ENCODE measurements around the gene CCR9.
A peak's percentile ranks its signal among the peaks of the same experiment; 100 is the strongest.

CCR9 gene

DNA sequence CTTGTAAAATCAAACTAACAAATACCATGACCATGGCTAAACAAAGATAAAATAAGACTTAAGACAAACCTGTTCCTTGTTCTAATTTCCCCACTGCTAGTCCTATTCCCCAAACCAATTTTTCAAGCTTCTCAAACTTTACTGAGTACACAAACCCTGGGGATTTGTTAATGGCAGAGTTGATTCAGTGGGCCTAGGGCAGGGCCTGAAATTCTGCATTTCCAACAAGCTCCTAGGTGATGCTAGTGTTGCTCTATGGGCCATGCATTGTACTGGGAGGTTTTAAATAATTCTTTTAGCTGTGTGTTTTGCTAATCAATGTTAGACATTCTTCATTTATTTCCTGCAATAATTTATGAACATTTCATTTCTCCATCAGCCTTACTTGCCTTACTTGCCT is 13.3 kb upstream of the CCR9 start:
- DNase-seq, result no peak

GRCh38 chr3:45873638-45874037 is 12.7 kb upstream of the CCR9 start:
- no peak for DNase-seq

DNA sequence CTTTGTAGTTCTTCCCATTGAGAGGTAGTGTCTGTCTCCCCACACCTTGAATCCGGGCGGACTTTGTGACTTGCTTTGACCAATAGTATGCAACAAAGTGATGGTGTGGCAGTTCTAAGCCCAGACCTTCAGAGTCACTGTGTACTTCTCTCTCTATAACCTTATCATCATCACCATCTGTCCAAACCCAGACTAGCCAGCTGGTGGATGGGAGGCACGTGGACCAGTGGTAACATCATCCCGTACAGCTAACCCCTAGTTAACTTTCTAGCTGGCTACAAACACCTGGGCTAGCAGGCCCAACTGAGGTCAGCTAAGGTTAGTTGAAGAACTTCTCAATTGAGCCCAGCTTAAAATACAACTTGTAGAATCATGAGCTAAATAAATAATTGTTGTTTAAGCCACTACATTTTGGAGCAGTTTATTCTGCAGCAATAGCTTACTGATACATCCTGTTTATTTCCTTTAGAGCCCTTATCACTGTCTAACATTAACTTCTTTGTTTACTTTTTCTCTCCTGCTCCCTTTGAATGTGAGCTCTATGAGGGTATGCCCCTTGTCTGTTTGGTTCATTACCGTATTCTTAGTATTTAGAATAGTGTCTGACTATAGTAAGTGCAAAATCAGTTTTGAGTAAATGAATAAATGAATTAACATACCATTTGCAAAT is 11.5 kb upstream of the CCR9 start:
- no peak for DNase-seq

- no peak for DNase-seq
These were observed 8.2 kb upstream of the CCR9 start for GRCh38 chr3:45878124-45878523.

- no peak for DNase-seq
These were observed 5.6 kb upstream of the CCR9 start for GRCh38 chr3:45880725-45881077.

- DNase-seq, result peak; percentile 20
These were observed 5.0 kb upstream of the CCR9 start for GRCh38 chr3:45881078-45882022.

- peak; percentile 18 for DNase-seq
These were observed 1.8 kb upstream of the CCR9 start for GRCh38 chr3:45884368-45885201.

- DNase-seq, result no peak
These were observed 942 bp downstream of the CCR9 start for GRCh38 chr3:45887285-45887684.

GRCh38 chr3:45887759-45888511 is 1.6 kb downstream of the CCR9 start:
- DNase-seq, result no peak

DNA sequence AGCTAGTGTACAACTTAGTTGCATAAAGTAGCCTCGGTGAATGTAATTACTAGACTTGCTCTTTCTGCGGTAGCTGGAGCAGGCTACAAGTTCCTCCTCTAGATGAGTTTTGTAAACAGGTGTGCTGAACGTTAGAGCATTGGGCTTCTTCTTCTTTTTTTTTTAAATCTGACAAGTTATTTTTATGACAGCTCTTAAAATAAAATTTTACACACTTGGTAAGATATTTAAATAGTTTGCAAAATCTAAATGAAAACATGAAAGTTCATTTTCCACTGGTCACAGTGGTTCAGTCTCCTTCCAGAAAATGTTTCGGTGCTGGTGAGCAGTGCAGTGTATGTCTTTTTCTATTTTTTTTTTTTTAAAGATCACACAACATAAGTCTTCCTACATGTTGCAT is 3.0 kb downstream of the CCR9 start:
- no peak for DNase-seq

DNA sequence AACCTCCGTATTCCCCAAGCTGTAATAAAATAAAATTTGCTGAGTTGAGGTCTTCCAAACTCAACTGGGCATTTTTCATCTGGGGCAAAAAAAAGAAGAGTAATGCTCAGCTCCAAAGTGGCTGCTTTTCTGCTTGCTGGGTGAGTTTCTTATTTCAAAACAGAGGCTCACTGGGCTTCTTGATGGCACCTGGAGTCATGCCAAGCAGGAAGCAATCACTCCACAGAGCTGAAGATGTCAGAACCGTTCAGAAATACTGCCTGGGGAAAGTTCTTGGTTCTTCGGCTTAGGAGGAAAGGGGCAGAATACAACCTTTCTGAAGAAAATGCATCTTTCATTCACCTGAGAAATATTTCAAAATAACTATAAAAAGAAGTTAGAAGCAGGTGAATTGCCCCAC is 4.1 kb downstream of the CCR9 start:
- no peak for DNase-seq

- DNase-seq, result no peak
These were observed 5.8 kb downstream of the CCR9 start for GRCh38 chr3:45892161-45892560.

DNA sequence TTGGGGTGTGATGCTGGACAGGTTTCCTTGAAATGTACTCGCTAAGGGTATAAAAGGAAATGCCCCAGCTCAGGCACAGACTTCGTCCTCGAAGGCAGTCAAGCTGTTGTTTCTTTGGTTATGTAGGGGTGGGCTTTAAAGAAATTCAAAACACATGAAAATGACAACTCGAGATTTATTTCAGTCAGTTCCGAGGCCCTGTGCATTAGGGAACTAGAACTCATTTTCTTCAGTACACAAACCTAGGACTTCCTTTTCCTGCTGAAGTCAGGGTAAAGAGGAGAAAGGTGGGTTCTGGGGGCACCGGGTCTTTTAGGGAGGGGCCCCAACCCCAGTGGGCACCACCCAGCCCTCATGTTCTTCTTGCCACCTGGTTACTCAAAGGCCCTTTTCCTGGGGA is 7.7 kb downstream of the CCR9 start:
- DNase-seq, result no peak

- no peak for DNase-seq
These were observed 9.5 kb downstream of the CCR9 start for GRCh38 chr3:45895686-45896468.

DNA sequence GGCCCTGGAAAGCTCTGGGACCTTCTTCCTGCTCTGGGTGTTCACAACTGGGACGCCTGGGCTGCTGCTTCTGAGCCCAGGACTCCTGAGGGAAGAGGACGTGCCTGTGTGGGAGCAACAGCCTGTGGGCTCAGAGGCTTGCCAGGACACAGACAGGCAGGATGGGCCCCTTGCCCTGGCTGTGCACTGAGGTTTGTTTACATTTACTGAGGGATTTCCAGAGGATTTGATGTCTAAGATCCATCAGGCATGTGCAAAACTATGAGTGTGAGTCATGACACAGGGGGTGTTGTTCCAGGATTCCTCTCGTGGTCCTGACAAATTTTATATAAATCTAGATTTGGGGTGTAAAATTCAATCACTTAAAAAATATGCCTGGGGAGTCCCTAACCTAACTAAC is 10.6 kb downstream of the CCR9 start:
- no peak for DNase-seq

DNA sequence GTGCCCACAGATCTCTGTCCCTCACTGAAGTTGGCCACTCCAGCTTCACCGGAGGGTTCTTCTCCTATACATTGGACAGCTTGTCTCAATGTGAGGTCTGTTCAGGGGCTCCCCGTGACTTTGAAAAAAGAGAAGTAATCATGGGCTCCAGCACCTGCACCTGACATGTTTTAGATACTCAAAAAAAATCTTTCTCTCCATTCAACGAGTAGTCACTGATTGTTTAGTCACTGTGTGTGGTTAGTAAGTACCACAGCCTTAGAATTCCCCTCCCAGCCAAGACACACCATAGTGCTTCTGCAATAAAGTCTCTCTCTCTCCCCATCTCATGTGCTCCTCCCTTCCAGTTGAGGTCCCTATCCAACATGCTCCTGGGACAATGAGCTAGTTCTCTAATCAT is 18.6 kb downstream of the CCR9 start:
- no peak for DNase-seq

- DNase-seq, result no peak
These were observed 19.4 kb downstream of the CCR9 start for GRCh38 chr3:45905755-45906154.

GRCh38 chr3:45906681-45907407 is 20.5 kb downstream of the CCR9 start:
- no peak for DNase-seq

- peak; percentile 13 for DNase-seq
These were observed 21.7 kb downstream of the CCR9 start for GRCh38 chr3:45907769-45908705.

DNA sequence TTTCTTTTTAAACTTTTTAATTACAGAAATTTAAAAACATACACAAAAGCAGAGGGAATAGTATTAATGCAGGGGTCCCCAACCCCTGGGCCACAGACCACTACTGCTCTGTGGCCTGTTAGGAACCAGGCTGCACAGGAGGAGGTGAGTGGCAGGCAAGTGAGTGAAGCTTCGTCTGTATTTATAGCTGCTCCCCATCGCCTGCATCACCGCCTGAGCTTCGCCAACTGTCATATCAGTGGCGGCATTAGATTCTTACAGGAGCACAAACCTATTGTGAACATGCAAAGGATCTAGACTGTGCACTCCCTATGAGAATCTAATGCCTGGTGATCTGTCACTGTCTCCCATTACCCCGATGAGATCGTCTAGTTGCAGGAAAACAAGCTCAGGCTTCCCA is 22.4 kb downstream of the CCR9 start:
- DNase-seq, result no peak
